Effector memory CD8-positive, alpha-beta T cell (primary cell): Measurements from ENCODE around the gene SHROOM2.

ENCODE experiments used
- ATAC-seq: fragments of 150-1000 bp; cut with Tn5 transposase; replicated peaks from 2 replicates; pipeline ENCODE4 v1.10.0; 2021; ENCODE audit warnings: mild to moderate bottlenecking, moderate library complexity
- DNase-seq, 3 experiments: peaks; one replicate each; pipeline ENCODE4 v3.0.0; 2021
- H3K27ac Mint-ChIP-seq, 2 donors: one replicate each; pipeline ENCODE4 v1.8.0; 2022; ENCODE audit warnings: mild to moderate bottlenecking in 2 of 2, mixed read lengths in 2 of 2, moderate library complexity in 2 of 2
- H3K27me3 Mint-ChIP-seq, 2 donors: one replicate each; pipeline ENCODE4 v1.8.0; 2022; ENCODE audit warnings: mixed read lengths in 2 of 2
- H3K36me3 Mint-ChIP-seq: one replicate; pipeline ENCODE4 v1.8.0; 2022; ENCODE audit warnings: mild to moderate bottlenecking, moderate library complexity, mixed read lengths; ENCODE audit not compliant: insufficient read depth
- H3K4me1 Mint-ChIP-seq, 2 donors: one replicate each; pipeline ENCODE4 v1.8.0; 2022; ENCODE audit warnings: low read depth in 2 of 2, mixed read lengths in 2 of 2
- H3K4me3 Mint-ChIP-seq, 2 donors: one replicate each; pipeline ENCODE4 v1.8.0; 2022; ENCODE audit warnings: mild to moderate bottlenecking in 2 of 2, mixed read lengths in 2 of 2, moderate library complexity in 2 of 2
- H3K9me3 Mint-ChIP-seq, 2 donors: one replicate each; pipeline ENCODE4 v1.8.0; 2022; ENCODE audit warnings: mixed read lengths in 2 of 2

Gene SHROOM2

DNA sequence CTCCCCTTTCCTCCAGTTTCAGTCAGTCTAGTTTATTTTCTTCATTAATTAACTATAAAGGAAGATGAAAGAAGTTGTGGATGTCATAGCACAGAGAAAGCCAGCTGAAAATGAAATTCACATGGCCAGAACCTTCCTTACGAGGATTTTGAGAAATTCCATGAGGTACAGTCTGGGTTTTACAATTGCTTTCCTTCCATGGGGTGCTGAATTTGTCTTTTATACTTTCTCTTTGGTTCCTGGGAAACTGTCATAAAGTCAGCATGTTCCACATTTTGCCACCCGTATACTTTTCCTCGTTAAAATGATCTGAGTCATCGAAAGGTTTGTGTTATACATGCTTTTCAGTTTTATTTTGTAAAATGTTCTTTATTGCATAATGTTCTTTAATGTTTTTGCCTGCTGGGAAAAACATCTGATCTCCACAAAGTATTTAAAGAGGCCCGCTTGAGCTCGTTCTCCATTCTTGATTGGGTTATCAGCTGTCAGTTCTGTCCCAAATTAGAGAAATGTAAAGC lies 102.8 kb downstream of the SHROOM2 start:
- H3K27ac Mint-ChIP-seq = no peak overlapping the region
- H3K4me1 Mint-ChIP-seq = no peaks in the 10 kb centered on the region
- H3K4me3 Mint-ChIP-seq = no peak overlapping the region
- DNase-seq = no peak
- no peak for ATAC-seq
- no peaks in the 10 kb centered on the region for H3K9me3 Mint-ChIP-seq
- no peaks in the 10 kb centered on the region for H3K36me3 Mint-ChIP-seq
- H3K27me3 Mint-ChIP-seq = peaks cover 8 to 11% of the 10 kb centered on the region in 2 donors

DNA sequence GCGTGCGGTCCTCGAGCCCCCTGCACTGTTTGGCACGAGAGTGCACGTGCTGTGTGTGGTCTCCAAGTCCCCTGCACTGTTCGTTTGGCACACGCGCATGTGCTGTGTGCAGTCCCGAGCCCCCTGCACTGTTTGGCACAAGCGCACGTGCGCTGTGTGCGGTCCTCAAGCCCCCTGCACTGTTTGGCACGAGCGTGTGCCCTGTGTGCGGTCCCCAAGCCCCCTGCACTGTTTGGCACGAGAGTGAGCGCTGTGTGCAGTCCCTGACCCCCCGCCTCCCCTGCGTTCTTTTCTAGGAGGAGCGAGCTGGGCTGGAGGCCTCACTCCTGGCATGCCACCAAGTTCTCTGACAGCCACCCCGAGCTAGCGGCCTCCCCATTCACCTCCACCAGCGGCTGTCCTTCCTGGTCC lies 104.5 kb downstream of the SHROOM2 start:
- Mint-ChIP-seq H3K27ac (no peak overlapping the region), H3K36me3 (no peaks in the 10 kb centered on the region), H3K4me1 (no peaks in the 10 kb centered on the region), H3K27me3 (peaks cover 7 to 11% of the 10 kb centered on the region in 2 donors), H3K9me3 (no peaks in the 10 kb centered on the region), H3K4me3 (no peak overlapping the region)
- no peak for ATAC-seq
- DNase-seq = no peak

DNA sequence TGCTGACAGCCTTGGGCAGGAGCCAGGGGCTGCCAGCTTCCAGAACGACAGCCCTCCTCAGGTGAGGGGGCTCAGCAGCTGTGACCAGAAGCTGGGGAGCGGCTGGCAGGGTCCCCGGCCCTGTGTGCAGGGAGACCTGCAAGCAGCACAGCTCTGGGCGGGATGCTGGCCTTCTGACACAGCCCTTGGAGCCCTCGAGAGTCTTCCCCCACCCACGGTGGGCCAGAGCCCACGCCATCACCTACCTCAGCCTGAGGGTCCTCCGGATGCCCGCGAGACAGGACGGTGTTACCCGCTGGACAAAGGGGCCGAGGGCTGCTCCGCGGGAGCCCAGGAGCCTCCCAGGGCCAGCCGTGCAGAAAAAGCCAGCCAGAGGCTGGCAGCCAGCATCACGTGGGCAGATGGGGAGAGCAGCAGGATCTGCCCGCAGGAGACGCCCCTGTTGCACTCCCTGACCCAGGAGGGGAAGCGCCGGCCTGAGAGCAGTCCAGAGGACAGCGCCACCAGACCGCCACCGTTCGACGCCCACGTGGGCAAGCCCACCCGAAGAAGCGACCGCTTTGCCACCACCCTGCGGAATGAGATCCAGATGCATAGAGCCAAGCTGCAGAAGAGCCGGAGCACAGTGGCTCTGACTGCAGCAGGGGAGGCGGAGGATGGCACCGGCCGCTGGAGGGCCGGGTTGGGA lies 109.1 kb downstream of the SHROOM2 start:
- DNase-seq (no peak), ATAC-seq (no peak)
- no peak overlapping the region for H3K27ac Mint-ChIP-seq
- peaks cover 0 to 3% of the 10 kb centered on the region in 2 donors for H3K4me1 Mint-ChIP-seq
- peaks cover 4 to 12% of the 10 kb centered on the region in 2 donors for H3K27me3 Mint-ChIP-seq
- no peaks in the 10 kb centered on the region for H3K9me3 Mint-ChIP-seq
- H3K4me3 Mint-ChIP-seq = no peak overlapping the region
- no peaks in the 10 kb centered on the region for H3K36me3 Mint-ChIP-seq

DNA sequence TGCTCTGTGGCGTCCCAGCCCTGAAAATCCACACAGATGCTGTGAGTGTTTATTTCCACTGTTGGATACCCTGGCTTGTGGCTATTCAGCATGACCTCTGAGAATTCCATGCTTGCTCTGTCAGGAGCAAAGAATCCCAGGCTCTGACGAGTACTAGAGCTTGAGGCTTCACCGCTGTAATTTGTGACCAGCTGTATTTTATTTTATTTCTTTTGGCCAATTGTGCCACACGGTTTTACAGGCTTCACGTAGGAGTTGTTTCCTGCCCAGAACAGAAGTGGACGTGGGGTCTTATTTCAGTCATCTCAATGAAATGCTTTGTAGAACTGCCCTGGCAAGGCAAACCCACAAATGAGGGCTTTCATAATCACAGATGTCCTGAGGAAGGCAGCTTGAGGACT lies 111.5 kb downstream of the SHROOM2 start:
- Mint-ChIP-seq H3K36me3 (no peaks in the 10 kb centered on the region), H3K27me3 (peaks cover 16 to 25% of the 10 kb centered on the region in 2 donors), H3K27ac (no peak overlapping the region), H3K4me3 (no peak overlapping the region), H3K4me1 (peaks cover 0 to 3% of the 10 kb centered on the region in 2 donors), H3K9me3 (no peaks in the 10 kb centered on the region)
- no peak for ATAC-seq
- DNase-seq = no peak

- DNase-seq (no peak), ATAC-seq (no peak)
- Mint-ChIP-seq H3K27ac (no peak overlapping the region), H3K27me3 (peaks cover 16 to 25% of the 10 kb centered on the region in 2 donors), H3K4me1 (peaks cover 0 to 3% of the 10 kb centered on the region in 2 donors), H3K9me3 (no peaks in the 10 kb centered on the region), H3K36me3 (no peaks in the 10 kb centered on the region), H3K4me3 (no peak overlapping the region)
Observed at GRCh38 chrX:9899640-9900111, 113.4 kb downstream of the SHROOM2 start.

DNA sequence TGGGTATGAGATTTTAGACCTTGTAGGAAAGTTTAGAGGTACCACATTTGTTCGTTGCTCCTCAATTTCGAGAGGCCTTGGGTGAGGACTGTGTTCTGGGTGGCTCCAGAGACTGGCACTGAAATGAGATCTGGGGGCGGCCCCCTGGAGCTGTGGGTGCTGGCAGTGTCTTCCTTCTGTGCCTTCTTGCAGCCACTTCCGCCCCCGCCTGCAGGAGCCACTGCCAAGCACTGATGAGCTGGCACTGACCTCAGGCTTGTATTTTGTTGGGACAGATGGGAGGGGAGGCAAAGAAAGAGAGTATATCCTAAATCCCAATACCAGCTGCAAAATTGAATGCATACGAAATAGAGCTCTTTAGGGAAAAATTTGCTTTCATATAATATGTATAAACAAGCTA lies 116.4 kb downstream of the SHROOM2 start:
- DNase-seq (no peak), ATAC-seq (no peak)
- no peaks in the 10 kb centered on the region for H3K36me3 Mint-ChIP-seq
- H3K4me1 Mint-ChIP-seq = peaks cover 0 to 3% of the 10 kb centered on the region in 2 donors
- H3K9me3 Mint-ChIP-seq = no peaks in the 10 kb centered on the region
- H3K27ac Mint-ChIP-seq = no peak overlapping the region
- H3K27me3 Mint-ChIP-seq = peaks cover 16 to 25% of the 10 kb centered on the region in 2 donors
- H3K4me3 Mint-ChIP-seq = no peak overlapping the region

- H3K4me3 Mint-ChIP-seq = no peak overlapping the region
- H3K9me3 Mint-ChIP-seq = no peaks in the 10 kb centered on the region
- no peak overlapping the region for H3K27ac Mint-ChIP-seq
- ATAC-seq = no peak
- no peaks in the 10 kb centered on the region for H3K36me3 Mint-ChIP-seq
- H3K27me3 Mint-ChIP-seq = peaks cover 16 to 22% of the 10 kb centered on the region in 2 donors
- no peak for DNase-seq
- H3K4me1 Mint-ChIP-seq = peaks cover 0 to 3% of the 10 kb centered on the region in 2 donors
Observed at GRCh38 chrX:9903146-9903545, 116.9 kb downstream of the SHROOM2 start.

GRCh38 chrX:9905288-9905687 lies 119.1 kb downstream of the SHROOM2 start:
- ATAC-seq = no peak
- Mint-ChIP-seq H3K36me3 (no peaks in the 10 kb centered on the region), H3K27me3 (peaks cover 13% of the 10 kb centered on the region in 2 donors), H3K27ac (no peak overlapping the region), H3K4me3 (no peak overlapping the region), H3K4me1 (peaks cover 0 to 1% of the 10 kb centered on the region in 2 donors), H3K9me3 (no peaks in the 10 kb centered on the region)
- DNase-seq = no peak

DNA sequence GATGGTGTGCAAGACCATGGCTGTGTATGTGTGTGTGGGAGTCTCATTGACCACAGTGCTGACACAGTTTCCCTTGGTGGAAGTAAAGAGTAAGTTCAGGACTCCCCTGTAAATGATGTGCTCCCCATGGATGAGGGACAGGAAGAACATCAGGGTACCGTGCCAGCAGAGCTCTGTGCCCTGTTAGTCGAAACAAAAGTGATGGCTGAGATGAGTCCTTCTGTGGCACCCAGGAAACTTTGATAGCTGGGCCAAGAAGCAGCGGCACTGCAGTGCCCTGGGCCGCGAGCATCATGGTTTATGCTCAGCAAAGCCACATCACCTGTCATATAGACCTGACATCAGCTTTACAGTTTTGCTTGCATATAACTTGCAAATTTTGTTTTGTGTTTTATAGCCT lies 119.5 kb downstream of the SHROOM2 start:
- DNase-seq (no peak), ATAC-seq (no peak)
- Mint-ChIP-seq H3K4me1 (no peaks in the 10 kb centered on the region), H3K4me3 (no peak overlapping the region), H3K36me3 (no peaks in the 10 kb centered on the region), H3K9me3 (no peaks in the 10 kb centered on the region), H3K27me3 (peaks cover 10 to 13% of the 10 kb centered on the region in 2 donors), H3K27ac (no peak overlapping the region)

- ATAC-seq (no peak), DNase-seq (no peak)
- H3K27me3 Mint-ChIP-seq = peaks cover 17% of the 10 kb centered on the region in 2 donors
- no peak overlapping the region for H3K4me3 Mint-ChIP-seq
- no peaks in the 10 kb centered on the region for H3K9me3 Mint-ChIP-seq
- no peaks in the 10 kb centered on the region for H3K36me3 Mint-ChIP-seq
- H3K27ac Mint-ChIP-seq = no peak overlapping the region
- no peaks in the 10 kb centered on the region for H3K4me1 Mint-ChIP-seq
Observed at GRCh38 chrX:9906919-9907318, 120.7 kb downstream of the SHROOM2 start.

- H3K9me3 Mint-ChIP-seq = no peaks in the 10 kb centered on the region
- H3K27me3 Mint-ChIP-seq = peaks cover 9% of the 10 kb centered on the region in 2 donors
- ATAC-seq (no peak), DNase-seq (no peak)
- no peaks in the 10 kb centered on the region for H3K36me3 Mint-ChIP-seq
- H3K27ac Mint-ChIP-seq = no peak overlapping the region
- H3K4me1 Mint-ChIP-seq = peaks cover 0 to 3% of the 10 kb centered on the region in 2 donors
- H3K4me3 Mint-ChIP-seq = no peak overlapping the region
Observed at GRCh38 chrX:9907645-9908387, 121.6 kb downstream of the SHROOM2 start.

- DNase-seq (no peak), ATAC-seq (no peak)
- Mint-ChIP-seq H3K4me1 (peaks cover 0 to 3% of the 10 kb centered on the region in 2 donors), H3K4me3 (no peak overlapping the region), H3K27me3 (peaks cover 9% of the 10 kb centered on the region in 2 donors), H3K9me3 (no peaks in the 10 kb centered on the region), H3K27ac (no peak overlapping the region), H3K36me3 (no peaks in the 10 kb centered on the region)
Observed at GRCh38 chrX:9909254-9909653, 123.0 kb downstream of the SHROOM2 start.

DNA sequence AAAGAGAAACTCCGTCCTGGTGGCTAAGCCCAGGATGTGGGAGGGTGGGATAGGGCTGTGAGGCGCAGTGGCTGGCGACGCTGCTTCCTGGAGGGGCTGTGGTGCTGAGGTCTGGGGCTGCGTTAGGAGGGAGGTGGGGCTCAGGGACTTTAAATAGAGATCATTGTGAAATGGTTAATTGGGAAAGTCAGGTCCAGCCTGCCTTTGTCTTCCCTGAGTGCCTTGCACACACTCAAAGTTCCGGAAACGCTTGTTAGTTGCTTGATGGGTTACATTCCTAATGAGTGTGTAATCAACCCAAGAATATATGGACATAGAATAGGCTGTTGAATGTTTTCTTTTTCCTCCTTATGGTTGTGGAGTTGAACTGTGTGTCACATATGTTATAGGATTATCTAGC lies 125.3 kb downstream of the SHROOM2 start:
- Mint-ChIP-seq H3K27ac (no peak overlapping the region), H3K36me3 (no peaks in the 10 kb centered on the region), H3K4me3 (no peak overlapping the region), H3K4me1 (peaks cover 0 to 3% of the 10 kb centered on the region in 2 donors), H3K27me3 (peaks cover 9% of the 10 kb centered on the region in 2 donors), H3K9me3 (no peaks in the 10 kb centered on the region)
- ATAC-seq (no peak), DNase-seq (no peak)
